Endothelial cell of coronary artery (primary cell): Measurements from ENCODE around the gene SLFN13. TPM values are rescaled to one million over a fixed set of nuclear protein-coding genes. Genes with fewer than 3 reads are reported as not detected.

ENCODE experiments used
- total RNA-seq: library from RNA; depleted of rRNA; stranded (reverse); fragments of >200 nt; gene quantifications from 2 replicates; pipeline ENCODE4 v1.2.3, GENCODE V29; 2014

The SLFN13 gene
- total RNA-seq, result 1.8 and 2.6 TPM in 2 replicates

GRCh38 chr17:35448214-35448898 lies at the start of gene SLFN13:
TSS of gene SLFN13 (minus strand) at chr17:35448766. CDS start at chr17:35445680, 3,086 bp downstream.

GRCh38 chr17:35432176-35433074 lies 16.1 kb downstream of the SLFN13 start, which contains the start of gene SLFN12:
TSS of gene SLFN12 (minus strand) at chr17:35432500. CDS start at chr17:35423028, 9,472 bp downstream.

Other genes with a start within 250 kb of the SLFN13 start
- 36.6 TPM in 2 replicates for gene SLFN5, start 205.7 kb downstream of the SLFN13 start, total RNA-seq
- gene SLFN11, start 75.1 kb downstream of the SLFN13 start, total RNA-seq, result 70.8 and 79.1 TPM in 2 replicates
- 44.8 and 50.3 TPM in 2 replicates for gene SLFN12, start 16.3 kb downstream of the SLFN13 start, total RNA-seq
- 0.09 TPM in 1 of 2 replicates, not detected in the other for gene SLFN12L, start 88.9 kb upstream of the SLFN13 start, total RNA-seq
- not detected in 2 replicates for gene SLFN14, start 112.1 kb upstream of the SLFN13 start, total RNA-seq
- 2.2 and 3.3 TPM in 2 replicates for gene PEX12, start 129.8 kb upstream of the SLFN13 start, total RNA-seq
- 75.8 and 88.7 TPM in 2 replicates for gene AP2B1, start 138.6 kb upstream of the SLFN13 start, total RNA-seq